ENCODE results near the gene NDOR1. TPM values are rescaled to one million over a fixed set of nuclear protein-coding genes. Genes with fewer than 3 reads are reported as not detected.

Gene NDOR1
- total RNA-seq, 4 donors from 2014 or later = 4.5 to 14.9 TPM; not detected in 2

GRCh38 chr9:137191691-137192447 lies 13.6 kb upstream of the NDOR1 start:
- intact Hi-C loops (cut with DNase I; ENCODE audit: low total_unique reads) = no loop called here
- Histone ChIP-seq H3K27ac (no peak overlapping the region), H3K4me3 (no peak overlapping the region), H3K36me3 (no peaks in the 10 kb centered on the region), H3K4me1 (peaks cover 7 to 16% of the 10 kb centered on the region in 2 donors), H3K27me3 (no peaks in the 10 kb centered on the region), H3K9me3 (no peaks in the 10 kb centered on the region)
- DNase-seq = no peak
- TF ChIP-seq POLR2A (IDR thresholded peaks at IDR 0.05) = no peak
- no peak for TF ChIP-seq CTCF (IDR thresholded peaks at IDR 0.05)

GRCh38 chr9:137192448-137192780 lies 13.1 kb upstream of the NDOR1 start:
- H3K27me3 ChIP-seq = no peaks in the 10 kb centered on the region
- TF ChIP-seq CTCF (IDR thresholded peaks at IDR 0.05) (no peak), POLR2A (IDR thresholded peaks at IDR 0.05) (no peak)
- no peak for DNase-seq
- H3K36me3 ChIP-seq = no peaks in the 10 kb centered on the region
- H3K27ac ChIP-seq = no peak overlapping the region
- intact Hi-C loops (cut with DNase I; ENCODE audit: low total_unique reads) = no loop called here
- no peak overlapping the region for H3K4me3 ChIP-seq
- no peaks in the 10 kb centered on the region for H3K9me3 ChIP-seq
- H3K4me1 ChIP-seq = peaks cover 5 to 10% of the 10 kb centered on the region in 2 donors

GRCh38 chr9:137192859-137193258 lies 12.6 kb upstream of the NDOR1 start:
- H3K9me3 ChIP-seq = no peaks in the 10 kb centered on the region
- no peak overlapping the region for H3K4me3 ChIP-seq
- peaks cover 5 to 9% of the 10 kb centered on the region in 2 donors for H3K4me1 ChIP-seq
- no peaks in the 10 kb centered on the region for H3K36me3 ChIP-seq
- H3K27me3 ChIP-seq = no peaks in the 10 kb centered on the region
- DNase-seq = no peak
- TF ChIP-seq POLR2A (IDR thresholded peaks at IDR 0.05) (no peak), CTCF (IDR thresholded peaks at IDR 0.05) (no peak)
- intact Hi-C loops (cut with DNase I; ENCODE audit: low total_unique reads) = no loop called here
- no peak overlapping the region for H3K27ac ChIP-seq

- H3K27ac ChIP-seq = no peak overlapping the region
- no peaks in the 10 kb centered on the region for H3K36me3 ChIP-seq
- H3K4me1 ChIP-seq = peaks cover 5 to 14% of the 10 kb centered on the region in 2 donors
- H3K9me3 ChIP-seq = no peaks in the 10 kb centered on the region
- intact Hi-C loops (cut with DNase I; ENCODE audit: low total_unique reads) = no loop called here
- no peak overlapping the region for H3K4me3 ChIP-seq
- DNase-seq = no peak
- H3K27me3 ChIP-seq = no peaks in the 10 kb centered on the region
- TF ChIP-seq POLR2A (IDR thresholded peaks at IDR 0.05) = no peak
- no peak for TF ChIP-seq CTCF (IDR thresholded peaks at IDR 0.05)
Observed at GRCh38 chr9:137193771-137194170, 11.7 kb upstream of the NDOR1 start.

GRCh38 chr9:137194388-137194787 lies 11.1 kb upstream of the NDOR1 start:
- no peak overlapping the region for H3K27ac ChIP-seq
- no peak for DNase-seq
- intact Hi-C loops (cut with DNase I; ENCODE audit: low total_unique reads) = no loop called here
- H3K27me3 ChIP-seq = no peaks in the 10 kb centered on the region
- H3K4me3 ChIP-seq = no peak overlapping the region
- peaks cover 8 to 19% of the 10 kb centered on the region in 2 donors for H3K4me1 ChIP-seq
- no peaks in the 10 kb centered on the region for H3K9me3 ChIP-seq
- no peaks in the 10 kb centered on the region for H3K36me3 ChIP-seq
- TF ChIP-seq CTCF (IDR thresholded peaks at IDR 0.05) (no peak), POLR2A (IDR thresholded peaks at IDR 0.05) (no peak)
